WTC11 (cell line): ENCODE measurements around the gene WNK1. TPM values are rescaled to one million over a fixed set of nuclear protein-coding genes. Genes with fewer than 3 reads are reported as not detected.

Experiments
- ATAC-seq: fragments of 200-7000 bp; cut with Tn5 transposase; 2 replicates; pipeline ENCODE4 v1.10.0; 2021; ENCODE audit warnings: mild to moderate bottlenecking, moderate library complexity
- CTCF ChIA-PET: fragments of 300-600 bp; sonication (Branson Sonifier 250); formaldehyde crosslinking; loops from one replicate; lab custom pipeline; 2021; ENCODE audit warnings: antibody characterized with exemption; lab: Charles Lee
- POLR2A ChIA-PET: fragments of 350-600 bp; sonication (Branson Sonifier 250); formaldehyde crosslinking; loops from one replicate; lab custom pipeline; 2021; ENCODE audit warnings: antibody characterized with exemption; lab: Charles Lee
- DNase-seq: peaks from one replicate; pipeline ENCODE4 v3.0.0; 2021; ENCODE audit warnings: low spot score
- H3K27ac Mint-ChIP-seq: 2 replicates; pipeline ENCODE4 v1.8.0; 2021; ENCODE audit warnings: mixed read lengths
- H3K27me3 Mint-ChIP-seq: 2 replicates; pipeline ENCODE4 v1.8.0; 2021; ENCODE audit warnings: low read depth, mild to moderate bottlenecking, moderate library complexity, mixed read lengths
- H3K36me3 Mint-ChIP-seq: 2 replicates; pipeline ENCODE4 v1.8.0; 2021; ENCODE audit warnings: mixed read lengths
- H3K4me1 Mint-ChIP-seq: 2 replicates; pipeline ENCODE4 v1.8.0; 2022; ENCODE audit warnings: mixed read lengths
- H3K4me3 Mint-ChIP-seq: 2 replicates; pipeline ENCODE4 v1.8.0; 2021; ENCODE audit warnings: mild to moderate bottlenecking, moderate library complexity, mixed read lengths
- H3K9me3 Mint-ChIP-seq: 2 replicates; pipeline ENCODE4 v1.8.0; 2021; ENCODE audit warnings: mixed read lengths
- ATF1 ChIP-seq: sonication (generic); formaldehyde crosslinking; IDR thresholded peaks from 2 replicates; pipeline ENCODE4 v1.8.1; 2023; ENCODE audit warnings: mild to moderate bottlenecking, moderate library complexity, missing genetic modification reagents
- E2F1 ChIP-seq: sonication (generic); formaldehyde crosslinking; IDR thresholded peaks from 2 replicates; pipeline ENCODE4 v1.8.0; 2022; ENCODE audit warnings: mild to moderate bottlenecking, missing genetic modification reagents
- EMX1 ChIP-seq: fragments of 250-450 bp; sonication (Bioruptor Pico); IDR thresholded peaks from 2 replicates; pipeline ENCODE4 v1.8.0; 2021; ENCODE audit warnings: mild to moderate bottlenecking
- ERG ChIP-seq: fragments of 250-450 bp; sonication (Bioruptor Pico); IDR thresholded peaks from 2 replicates; pipeline ENCODE4 v1.8.0; 2021; ENCODE audit warnings: mild to moderate bottlenecking
- ETV6 ChIP-seq: sonication (generic); formaldehyde crosslinking; IDR thresholded peaks from 2 replicates; pipeline ENCODE4 v1.8.1; 2022; ENCODE audit warnings: mild to moderate bottlenecking, missing genetic modification reagents
- IRF2 ChIP-seq: sonication (generic); formaldehyde crosslinking; IDR thresholded peaks from 2 replicates; pipeline ENCODE4 v1.8.0; 2022; ENCODE audit warnings: low read depth, missing genetic modification reagents, borderline replicate concordance
- NR1H2 ChIP-seq: sonication (generic); formaldehyde crosslinking; IDR thresholded peaks from 2 replicates; pipeline ENCODE4 v1.9.0; 2021; ENCODE audit warnings: mild to moderate bottlenecking, moderate library complexity, missing genetic modification reagents
- NR3C1 ChIP-seq: sonication (generic); formaldehyde crosslinking; conservative IDR thresholded peaks from 2 replicates; pipeline ENCODE4 v1.8.1; 2023; ENCODE audit warnings: low read depth, mild to moderate bottlenecking, missing genetic modification reagents
- TP53 ChIP-seq: sonication (generic); formaldehyde crosslinking; IDR thresholded peaks from 2 replicates; pipeline ENCODE4 v1.8.1; 2023; ENCODE audit warnings: mild to moderate bottlenecking, missing genetic modification reagents
- USF2 ChIP-seq: sonication (generic); formaldehyde crosslinking; IDR thresholded peaks from 2 replicates; pipeline ENCODE4 v1.8.1; 2023; ENCODE audit warnings: mild to moderate bottlenecking, missing genetic modification reagents, moderate library complexity
- ZNF121 ChIP-seq: sonication (generic); formaldehyde crosslinking; IDR thresholded peaks from 2 replicates; pipeline ENCODE4 v1.8.0; 2023; ENCODE audit warnings: missing genetic modification reagents
- ZNF317 ChIP-seq: sonication (generic); formaldehyde crosslinking; IDR thresholded peaks from 2 replicates; pipeline ENCODE4 v1.8.1; 2023; ENCODE audit warnings: low read depth, mild to moderate bottlenecking, moderate library complexity, missing genetic modification reagents, borderline replicate concordance
- ZNF416 ChIP-seq: fragments of 250-450 bp; sonication (Bioruptor Pico); IDR thresholded peaks from 2 replicates; pipeline ENCODE4 v1.9.0; 2021; ENCODE audit warnings: mild to moderate bottlenecking, inconsistent platforms
- ZNF425 ChIP-seq: fragments of 250-450 bp; sonication (Bioruptor Pico); conservative IDR thresholded peaks from 2 replicates; pipeline ENCODE4 v1.9.0; 2021; ENCODE audit warnings: mild to moderate bottlenecking
- total RNA-seq: library from RNA; stranded (reverse); gene quantifications from 3 replicates; pipeline ENCODE4 v1.2.3, GENCODE V29; 2021
- TF ChIP-seq, protein P1 (sequence below): sonication (generic); formaldehyde crosslinking; IDR thresholded peaks from 2 replicates; pipeline ENCODE4 v1.8.1; 2023; ENCODE audit warnings: mild to moderate bottlenecking, moderate library complexity, missing genetic modification reagents
- TF ChIP-seq, protein P2 (sequence below): fragments of 250-450 bp; sonication (Bioruptor Pico); IDR thresholded peaks from 2 replicates; pipeline ENCODE4 v1.9.0; 2021; ENCODE audit warnings: mild to moderate bottlenecking, borderline replicate concordance
- TF ChIP-seq, protein P3 (sequence below): sonication (generic); formaldehyde crosslinking; IDR thresholded peaks from 2 replicates; pipeline ENCODE4 v1.8.0; 2022; ENCODE audit warnings: missing genetic modification reagents

The WNK1 gene
- total RNA-seq, 1 experiment from 2014 or later = 118 TPM

DNA sequence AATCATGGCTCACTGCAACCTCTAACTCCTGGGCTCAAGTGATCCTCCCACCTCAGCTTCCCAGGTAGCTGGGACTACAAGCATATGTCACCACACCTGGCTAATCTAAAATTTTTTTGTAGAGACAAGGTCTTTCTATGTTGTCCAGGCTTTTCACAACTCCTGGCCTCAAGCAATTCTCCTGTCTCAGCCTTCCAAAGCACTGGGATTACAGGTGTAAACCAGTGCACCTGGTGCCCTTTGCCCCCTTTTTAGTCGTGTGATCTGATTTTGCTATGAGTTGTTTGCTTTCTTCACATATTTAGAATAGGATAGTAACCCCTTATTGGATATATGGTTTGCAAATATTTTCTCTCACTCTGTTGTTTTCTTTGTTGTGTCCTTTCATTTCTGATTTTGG is 198.8 kb downstream of the WNK1 start:
- Mint-ChIP-seq H3K27ac (no peak overlapping the region), H3K36me3 (no peaks in the 10 kb centered on the region; the same call in 1 of the 2 replicates), H3K9me3 (no peaks in the 10 kb centered on the region; the same call in 1 of the 2 replicates), H3K27me3 (no peaks in the 10 kb centered on the region), H3K4me3 (peak overlapping the region; percentile 97), H3K4me1 (peaks cover 17% of the 10 kb centered on the region)
- TF ChIP-seq ZNF317 (CRISPR knock-in tag) (no peak), ZNF121 (CRISPR knock-in tag) (no peak), ETV6 (CRISPR knock-in tag) (no peak), USF2 (CRISPR knock-in tag) (no peak), ZNF425 (CRISPR knock-in tag) (no peak), TP53 (no peak), ATF1 (CRISPR knock-in tag) (no peak), ZNF416 (CRISPR knock-in tag) (no peak), E2F1 (CRISPR knock-in tag) (no peak), EMX1 (CRISPR knock-in tag) (no peak), NR1H2 (CRISPR knock-in tag) (no peak), IRF2 (no peak), ERG (CRISPR knock-in tag) (no peak), NR3C1 (CRISPR knock-in tag) (no peak)
- TF ChIP-seq, protein P1, sequence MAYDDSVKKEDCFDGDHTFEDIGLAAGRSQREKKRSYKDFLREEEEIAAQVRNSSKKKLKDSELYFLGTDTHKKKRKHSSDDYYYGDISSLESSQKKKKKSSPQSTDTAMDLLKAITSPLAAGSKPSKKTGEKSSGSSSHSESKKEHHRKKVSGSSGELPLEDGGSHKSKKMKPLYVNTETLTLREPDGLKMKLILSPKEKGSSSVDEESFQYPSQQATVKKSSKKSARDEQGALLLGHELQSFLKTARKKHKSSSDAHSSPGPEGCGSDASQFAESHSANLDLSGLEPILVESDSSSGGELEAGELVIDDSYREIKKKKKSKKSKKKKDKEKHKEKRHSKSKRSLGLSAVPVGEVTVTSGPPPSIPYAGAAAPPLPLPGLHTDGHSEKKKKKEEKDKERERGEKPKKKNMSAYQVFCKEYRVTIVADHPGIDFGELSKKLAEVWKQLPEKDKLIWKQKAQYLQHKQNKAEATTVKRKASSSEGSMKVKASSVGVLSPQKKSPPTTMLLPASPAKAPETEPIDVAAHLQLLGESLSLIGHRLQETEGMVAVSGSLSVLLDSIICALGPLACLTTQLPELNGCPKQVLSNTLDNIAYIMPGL = no peak
- TF ChIP-seq, protein P2, sequence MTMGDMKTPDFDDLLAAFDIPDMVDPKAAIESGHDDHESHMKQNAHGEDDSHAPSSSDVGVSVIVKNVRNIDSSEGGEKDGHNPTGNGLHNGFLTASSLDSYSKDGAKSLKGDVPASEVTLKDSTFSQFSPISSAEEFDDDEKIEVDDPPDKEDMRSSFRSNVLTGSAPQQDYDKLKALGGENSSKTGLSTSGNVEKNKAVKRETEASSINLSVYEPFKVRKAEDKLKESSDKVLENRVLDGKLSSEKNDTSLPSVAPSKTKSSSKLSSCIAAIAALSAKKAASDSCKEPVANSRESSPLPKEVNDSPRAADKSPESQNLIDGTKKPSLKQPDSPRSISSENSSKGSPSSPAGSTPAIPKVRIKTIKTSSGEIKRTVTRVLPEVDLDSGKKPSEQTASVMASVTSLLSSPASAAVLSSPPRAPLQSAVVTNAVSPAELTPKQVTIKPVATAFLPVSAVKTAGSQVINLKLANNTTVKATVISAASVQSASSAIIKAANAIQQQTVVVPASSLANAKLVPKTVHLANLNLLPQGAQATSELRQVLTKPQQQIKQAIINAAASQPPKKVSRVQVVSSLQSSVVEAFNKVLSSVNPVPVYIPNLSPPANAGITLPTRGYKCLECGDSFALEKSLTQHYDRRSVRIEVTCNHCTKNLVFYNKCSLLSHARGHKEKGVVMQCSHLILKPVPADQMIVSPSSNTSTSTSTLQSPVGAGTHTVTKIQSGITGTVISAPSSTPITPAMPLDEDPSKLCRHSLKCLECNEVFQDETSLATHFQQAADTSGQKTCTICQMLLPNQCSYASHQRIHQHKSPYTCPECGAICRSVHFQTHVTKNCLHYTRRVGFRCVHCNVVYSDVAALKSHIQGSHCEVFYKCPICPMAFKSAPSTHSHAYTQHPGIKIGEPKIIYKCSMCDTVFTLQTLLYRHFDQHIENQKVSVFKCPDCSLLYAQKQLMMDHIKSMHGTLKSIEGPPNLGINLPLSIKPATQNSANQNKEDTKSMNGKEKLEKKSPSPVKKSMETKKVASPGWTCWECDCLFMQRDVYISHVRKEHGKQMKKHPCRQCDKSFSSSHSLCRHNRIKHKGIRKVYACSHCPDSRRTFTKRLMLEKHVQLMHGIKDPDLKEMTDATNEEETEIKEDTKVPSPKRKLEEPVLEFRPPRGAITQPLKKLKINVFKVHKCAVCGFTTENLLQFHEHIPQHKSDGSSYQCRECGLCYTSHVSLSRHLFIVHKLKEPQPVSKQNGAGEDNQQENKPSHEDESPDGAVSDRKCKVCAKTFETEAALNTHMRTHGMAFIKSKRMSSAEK (CRISPR knock-in tag) = no peak
- TF ChIP-seq, protein P3, sequence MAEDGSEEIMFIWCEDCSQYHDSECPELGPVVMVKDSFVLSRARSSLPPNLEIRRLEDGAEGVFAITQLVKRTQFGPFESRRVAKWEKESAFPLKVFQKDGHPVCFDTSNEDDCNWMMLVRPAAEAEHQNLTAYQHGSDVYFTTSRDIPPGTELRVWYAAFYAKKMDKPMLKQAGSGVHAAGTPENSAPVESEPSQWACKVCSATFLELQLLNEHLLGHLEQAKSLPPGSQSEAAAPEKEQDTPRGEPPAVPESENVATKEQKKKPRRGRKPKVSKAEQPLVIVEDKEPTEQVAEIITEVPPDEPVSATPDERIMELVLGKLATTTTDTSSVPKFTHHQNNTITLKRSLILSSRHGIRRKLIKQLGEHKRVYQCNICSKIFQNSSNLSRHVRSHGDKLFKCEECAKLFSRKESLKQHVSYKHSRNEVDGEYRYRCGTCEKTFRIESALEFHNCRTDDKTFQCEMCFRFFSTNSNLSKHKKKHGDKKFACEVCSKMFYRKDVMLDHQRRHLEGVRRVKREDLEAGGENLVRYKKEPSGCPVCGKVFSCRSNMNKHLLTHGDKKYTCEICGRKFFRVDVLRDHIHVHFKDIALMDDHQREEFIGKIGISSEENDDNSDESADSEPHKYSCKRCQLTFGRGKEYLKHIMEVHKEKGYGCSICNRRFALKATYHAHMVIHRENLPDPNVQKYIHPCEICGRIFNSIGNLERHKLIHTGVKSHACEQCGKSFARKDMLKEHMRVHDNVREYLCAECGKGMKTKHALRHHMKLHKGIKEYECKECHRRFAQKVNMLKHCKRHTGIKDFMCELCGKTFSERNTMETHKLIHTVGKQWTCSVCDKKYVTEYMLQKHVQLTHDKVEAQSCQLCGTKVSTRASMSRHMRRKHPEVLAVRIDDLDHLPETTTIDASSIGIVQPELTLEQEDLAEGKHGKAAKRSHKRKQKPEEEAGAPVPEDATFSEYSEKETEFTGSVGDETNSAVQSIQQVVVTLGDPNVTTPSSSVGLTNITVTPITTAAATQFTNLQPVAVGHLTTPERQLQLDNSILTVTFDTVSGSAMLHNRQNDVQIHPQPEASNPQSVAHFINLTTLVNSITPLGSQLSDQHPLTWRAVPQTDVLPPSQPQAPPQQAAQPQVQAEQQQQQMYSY (CRISPR knock-in tag) = no peak
- ChIA-PET POLR2A (no interaction called here), CTCF (interaction anchor here (1.4 kb wide), 1 partner anchor 150 kb away, joined by 3 read pairs; no protein-coding TSS in a partner anchor)
- no peak for DNase-seq
- ATAC-seq = no peak
